ENCODE measurements around the gene EFNA5. TPM values are rescaled to one million over a fixed set of nuclear protein-coding genes. Genes with fewer than 3 reads are reported as not detected.

EFNA5 gene
- total RNA-seq, 4 donors from 2014 or later, result 16.6 to 35.3 (median 19.3) TPM

DNA sequence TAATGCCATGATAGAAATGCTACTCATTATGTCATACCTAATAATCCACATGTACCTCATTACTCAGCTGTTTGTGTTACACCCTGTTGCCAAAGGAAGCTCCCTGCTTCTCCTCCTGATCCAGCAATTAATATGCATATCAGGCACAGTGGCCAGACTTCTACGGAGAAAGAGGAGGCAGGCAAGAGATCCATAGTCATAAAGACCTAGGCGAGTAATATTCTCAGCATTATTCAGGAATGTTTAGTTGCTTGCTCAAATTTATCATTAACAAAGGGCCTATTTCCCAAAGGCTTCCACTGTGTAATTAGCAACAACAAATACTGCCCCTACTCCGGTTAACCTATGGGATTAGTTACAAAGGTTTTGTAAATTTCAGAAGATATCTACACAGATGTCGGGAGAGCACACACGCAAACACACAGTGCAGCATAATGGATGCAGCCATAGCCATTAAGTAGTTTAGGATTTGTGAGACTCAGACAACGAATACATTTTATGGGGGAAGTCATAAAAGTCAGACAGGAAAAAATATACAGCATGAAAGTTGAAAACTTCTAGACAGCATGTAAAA lies 192.6 kb downstream of the EFNA5 start:
- no peak for TF ChIP-seq POLR2A (IDR thresholded peaks at IDR 0.05)
- TF ChIP-seq, protein P1, sequence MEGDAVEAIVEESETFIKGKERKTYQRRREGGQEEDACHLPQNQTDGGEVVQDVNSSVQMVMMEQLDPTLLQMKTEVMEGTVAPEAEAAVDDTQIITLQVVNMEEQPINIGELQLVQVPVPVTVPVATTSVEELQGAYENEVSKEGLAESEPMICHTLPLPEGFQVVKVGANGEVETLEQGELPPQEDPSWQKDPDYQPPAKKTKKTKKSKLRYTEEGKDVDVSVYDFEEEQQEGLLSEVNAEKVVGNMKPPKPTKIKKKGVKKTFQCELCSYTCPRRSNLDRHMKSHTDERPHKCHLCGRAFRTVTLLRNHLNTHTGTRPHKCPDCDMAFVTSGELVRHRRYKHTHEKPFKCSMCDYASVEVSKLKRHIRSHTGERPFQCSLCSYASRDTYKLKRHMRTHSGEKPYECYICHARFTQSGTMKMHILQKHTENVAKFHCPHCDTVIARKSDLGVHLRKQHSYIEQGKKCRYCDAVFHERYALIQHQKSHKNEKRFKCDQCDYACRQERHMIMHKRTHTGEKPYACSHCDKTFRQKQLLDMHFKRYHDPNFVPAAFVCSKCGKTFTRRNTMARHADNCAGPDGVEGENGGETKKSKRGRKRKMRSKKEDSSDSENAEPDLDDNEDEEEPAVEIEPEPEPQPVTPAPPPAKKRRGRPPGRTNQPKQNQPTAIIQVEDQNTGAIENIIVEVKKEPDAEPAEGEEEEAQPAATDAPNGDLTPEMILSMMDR (IDR thresholded peaks at IDR 0.05), result no peak
- DNase-seq (ENCODE audit: low spot score in 2 of 2), result no peak
- no peak overlapping the region for H3K4me3 ChIP-seq (ENCODE audit: low read depth, poor library complexity, severe bottlenecking)
- WGBS, 2 donors, result 57 to 61% methylated on average over 6 of the region's 6 CpGs
- intact Hi-C loops (cut with DNase I; ENCODE audit: low total_unique reads), result no loop called here

DNA sequence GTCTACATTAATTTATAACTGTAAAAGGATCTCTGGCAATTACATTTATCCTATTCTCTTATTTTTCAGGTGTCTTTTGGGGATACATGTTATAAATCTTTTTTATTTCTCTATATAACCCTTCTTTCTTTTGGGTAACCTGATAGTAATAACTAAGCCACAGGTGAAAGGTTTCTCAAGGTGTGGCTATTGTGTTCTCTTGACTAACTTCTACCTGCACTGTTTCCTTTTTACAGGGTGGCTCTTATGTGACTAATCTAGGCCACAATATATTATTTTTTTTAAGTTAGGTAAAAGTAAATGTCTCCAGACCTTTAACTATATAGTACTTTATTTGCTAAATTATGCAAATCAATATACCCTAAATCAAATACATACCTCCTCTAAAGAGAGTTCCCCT lies 193.2 kb downstream of the EFNA5 start:
- DNase-seq (ENCODE audit: low spot score in 2 of 2), result no peak
- no peak overlapping the region for H3K4me3 ChIP-seq (ENCODE audit: low read depth, poor library complexity, severe bottlenecking)
- TF ChIP-seq, protein P1 (IDR thresholded peaks at IDR 0.05), result no peak
- TF ChIP-seq POLR2A (IDR thresholded peaks at IDR 0.05), result no peak
- intact Hi-C loops (cut with DNase I; ENCODE audit: low total_unique reads), result no loop called here

DNA sequence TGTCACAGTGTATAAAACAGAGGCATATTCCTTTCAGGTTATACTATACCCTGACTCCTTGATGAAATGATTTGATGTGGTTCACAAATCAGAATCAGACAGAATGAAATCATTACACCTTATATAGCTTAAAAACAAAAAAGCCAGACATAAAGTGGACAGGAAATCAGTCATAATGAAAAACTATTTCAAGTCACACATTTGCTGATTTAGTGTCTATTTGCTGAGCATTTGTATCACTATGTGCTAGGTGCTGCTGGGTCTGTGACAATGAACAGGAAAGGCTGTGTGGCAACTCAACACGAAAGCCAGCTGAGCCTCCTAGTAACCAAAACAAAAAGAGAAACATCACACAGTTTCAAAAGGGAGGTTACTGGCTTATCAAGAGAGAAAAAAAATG lies 194.0 kb downstream of the EFNA5 start:
- no peak overlapping the region for H3K4me3 ChIP-seq (ENCODE audit: low read depth, poor library complexity, severe bottlenecking)
- TF ChIP-seq, protein P1 (IDR thresholded peaks at IDR 0.05), result no peak
- TF ChIP-seq POLR2A (IDR thresholded peaks at IDR 0.05), result no peak
- WGBS, 2 donors, result 26 to 31% methylated on average over 1 of the region's 1 CpG
- intact Hi-C loops (cut with DNase I; ENCODE audit: low total_unique reads), result no loop called here
- no peak for DNase-seq (ENCODE audit: low spot score in 2 of 2)

DNA sequence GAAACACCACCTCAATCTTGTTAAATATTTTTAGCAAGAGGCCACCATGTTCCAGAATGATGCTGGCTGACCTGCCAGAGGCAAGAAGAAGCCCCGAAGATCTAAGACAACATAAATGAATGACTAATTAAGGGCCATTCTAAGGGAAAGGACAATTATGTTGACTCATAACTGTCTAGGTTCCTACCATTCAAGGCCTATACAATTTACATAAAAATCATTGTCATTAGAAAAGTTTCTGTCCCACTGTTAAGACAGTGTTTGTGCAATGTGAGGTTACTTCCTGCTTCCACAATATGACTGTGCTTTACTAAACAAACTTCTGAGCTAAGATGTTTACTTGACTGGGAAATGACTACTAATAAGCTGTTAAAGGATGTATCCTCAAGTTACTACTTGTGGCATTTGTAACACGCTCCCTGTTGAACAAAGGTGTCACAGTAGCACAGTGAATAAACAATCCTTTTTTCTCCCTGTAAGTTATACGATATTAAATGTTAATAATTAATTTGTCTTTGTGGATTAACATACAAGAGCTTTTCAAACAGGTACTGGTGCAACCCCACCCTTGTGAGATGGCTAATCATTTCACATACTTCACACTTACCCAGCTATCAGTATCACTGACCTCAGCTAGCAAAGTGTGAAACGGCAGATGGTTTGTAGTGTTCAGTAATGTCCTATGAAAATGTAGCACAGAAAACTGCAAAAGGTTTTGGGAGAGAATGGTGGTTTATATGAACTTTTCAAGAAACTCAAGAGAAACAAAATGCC lies 195.8 kb downstream of the EFNA5 start:
- TF ChIP-seq, protein P1 (IDR thresholded peaks at IDR 0.05), result no peak
- no peak for TF ChIP-seq POLR2A (IDR thresholded peaks at IDR 0.05)
- DNase-seq (ENCODE audit: low spot score in 2 of 2), result no peak
- no peak overlapping the region for H3K4me3 ChIP-seq (ENCODE audit: low read depth, poor library complexity, severe bottlenecking)
- intact Hi-C loops (cut with DNase I; ENCODE audit: low total_unique reads), result no loop called here
- 58 to 65% methylated on average over 4 of the region's 4 CpGs for WGBS, 2 donors

DNA sequence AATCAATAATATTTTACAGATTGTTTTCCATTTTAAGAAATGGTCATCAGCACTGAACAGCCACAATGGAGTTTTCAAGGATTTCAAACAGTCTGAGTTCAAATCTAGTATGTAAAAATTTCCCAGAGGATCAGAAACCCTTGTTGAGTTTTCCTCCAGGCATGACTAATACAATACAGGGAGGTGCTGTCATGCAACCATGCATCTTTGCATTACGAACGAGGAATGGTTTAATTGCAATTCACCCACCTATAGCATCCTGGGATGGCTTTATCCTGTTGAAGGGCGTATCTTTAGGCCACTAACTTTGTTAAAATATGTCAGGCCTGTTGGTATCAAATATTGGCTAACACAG lies 196.4 kb downstream of the EFNA5 start:
- intact Hi-C loops (cut with DNase I; ENCODE audit: low total_unique reads), result no loop called here
- no peak for DNase-seq (ENCODE audit: low spot score in 2 of 2)
- no peak overlapping the region for H3K4me3 ChIP-seq (ENCODE audit: low read depth, poor library complexity, severe bottlenecking)
- TF ChIP-seq POLR2A (IDR thresholded peaks at IDR 0.05), result no peak
- WGBS, 2 donors, result 73 to 80% methylated on average over 3 of the region's 3 CpGs

DNA sequence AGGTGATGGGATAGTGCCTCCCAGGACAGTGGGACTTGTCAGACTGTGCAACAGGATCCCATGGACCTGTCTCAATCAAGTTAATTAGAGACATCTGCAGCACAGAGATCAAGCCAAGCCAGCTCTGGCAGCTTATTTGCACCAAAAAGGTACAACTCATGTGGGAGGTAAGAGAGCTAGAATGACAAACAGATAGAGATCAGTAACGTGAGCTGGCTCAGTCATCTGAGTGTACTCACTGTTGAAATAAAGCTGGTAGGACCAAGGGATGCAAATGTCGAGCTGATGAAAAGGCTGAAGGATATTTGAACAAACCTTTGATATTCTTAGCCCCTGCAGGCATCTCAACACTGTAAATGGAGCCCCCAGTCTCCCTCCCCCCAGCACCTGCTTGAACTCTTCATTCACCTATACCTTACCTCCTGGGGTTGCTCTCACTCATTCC lies 198.1 kb downstream of the EFNA5 start:
- no peak for DNase-seq (ENCODE audit: low spot score in 2 of 2)
- 37 to 50% methylated on average over 2 of the region's 2 CpGs for WGBS, 2 donors
- intact Hi-C loops (cut with DNase I; ENCODE audit: low total_unique reads), result no loop called here
- TF ChIP-seq, protein P1 (IDR thresholded peaks at IDR 0.05), result no peak
- TF ChIP-seq POLR2A (IDR thresholded peaks at IDR 0.05), result no peak
- no peak overlapping the region for H3K4me3 ChIP-seq (ENCODE audit: low read depth, poor library complexity, severe bottlenecking)

Measured in lower leg skin (tissue), 4 donors.